ENCODE data around the gene ZMYND8.
"Not testable (repeated sequence)": the region's sequence is repeated elsewhere in the genome, so short reads cannot be mapped to it uniquely, and the experiment has no call there.

The ZMYND8 gene

GRCh38 chr20:47256668-47257236 is 99.7 kb downstream of the ZMYND8 start:
- H3K9me3 ChIP-seq (ENCODE audit: control insufficient read depth, low read length): no peaks in the 10 kb centered on the region
- no peak overlapping the region for H3K4me3 ChIP-seq (ENCODE audit: low read length)
- peaks cover 26% of the 10 kb centered on the region for H3K4me1 ChIP-seq (ENCODE audit: control insufficient read depth, insufficient read depth, low read length)
- peak overlapping the region; percentile 24 for H3K9ac ChIP-seq (ENCODE audit: low read length)
- no peak for DNase-seq (ENCODE audit: low read depth)
- H3K27me3 ChIP-seq (replicated peaks; ENCODE audit: control insufficient read depth, insufficient read depth, low read length): no peaks in the 10 kb centered on the region
- peaks cover 37% of the 10 kb centered on the region for H3K36me3 ChIP-seq (ENCODE audit: control insufficient read depth, insufficient read depth, low read length, severe bottlenecking)

- H3K4me3 ChIP-seq (ENCODE audit: low read length): no peak overlapping the region
- H3K9me3 ChIP-seq (ENCODE audit: control insufficient read depth, low read length): no peaks in the 10 kb centered on the region
- DNase-seq (ENCODE audit: low read depth): no peak
- H3K36me3 ChIP-seq (ENCODE audit: control insufficient read depth, insufficient read depth, low read length, severe bottlenecking): peaks cover 37% of the 10 kb centered on the region
- H3K4me1 ChIP-seq (ENCODE audit: control insufficient read depth, insufficient read depth, low read length): peaks cover 20% of the 10 kb centered on the region
- H3K9ac ChIP-seq (ENCODE audit: low read length): no peak overlapping the region
- no peaks in the 10 kb centered on the region for H3K27me3 ChIP-seq (replicated peaks; ENCODE audit: control insufficient read depth, insufficient read depth, low read length)
These were observed 102.6 kb downstream of the ZMYND8 start for GRCh38 chr20:47253872-47254271.

GRCh38 chr20:47252879-47253307 is 103.6 kb downstream of the ZMYND8 start:
- H3K36me3 ChIP-seq (ENCODE audit: control insufficient read depth, insufficient read depth, low read length, severe bottlenecking): peaks cover 47% of the 10 kb centered on the region

GRCh38 chr20:47251154-47252020 is 105.1 kb downstream of the ZMYND8 start:
- no peaks in the 10 kb centered on the region for H3K9me3 ChIP-seq (ENCODE audit: control insufficient read depth, low read length)
- no peak for DNase-seq (ENCODE audit: low read depth)
- H3K4me3 ChIP-seq (ENCODE audit: low read length): no peak overlapping the region
- no peak overlapping the region for H3K9ac ChIP-seq (ENCODE audit: low read length)
- H3K4me1 ChIP-seq (ENCODE audit: control insufficient read depth, insufficient read depth, low read length): no peaks in the 10 kb centered on the region
- no peaks in the 10 kb centered on the region for H3K27me3 ChIP-seq (replicated peaks; ENCODE audit: control insufficient read depth, insufficient read depth, low read length)
- peaks cover 62% of the 10 kb centered on the region for H3K36me3 ChIP-seq (ENCODE audit: control insufficient read depth, insufficient read depth, low read length, severe bottlenecking)

More at GRCh38 chr20:47252879-47253307, 103.6 kb downstream of the ZMYND8 start:
- H3K9ac ChIP-seq (ENCODE audit: low read length): no peak overlapping the region
- H3K4me3 ChIP-seq (ENCODE audit: low read length): no peak overlapping the region
- no peaks in the 10 kb centered on the region for H3K27me3 ChIP-seq (replicated peaks; ENCODE audit: control insufficient read depth, insufficient read depth, low read length)
- DNase-seq (ENCODE audit: low read depth): no peak
- H3K9me3 ChIP-seq (ENCODE audit: control insufficient read depth, low read length): no peaks in the 10 kb centered on the region
- peaks cover 10% of the 10 kb centered on the region for H3K4me1 ChIP-seq (ENCODE audit: control insufficient read depth, insufficient read depth, low read length)

GRCh38 chr20:47250360-47250759 is 106.1 kb downstream of the ZMYND8 start:
- Histone ChIP-seq H3K27me3 (replicated peaks; ENCODE audit: control insufficient read depth, insufficient read depth, low read length) (no peaks in the 10 kb centered on the region), H3K9ac (ENCODE audit: low read length) (no peak overlapping the region), H3K4me3 (ENCODE audit: low read length) (no peak overlapping the region), H3K4me1 (ENCODE audit: control insufficient read depth, insufficient read depth, low read length) (no peaks in the 10 kb centered on the region), H3K36me3 (ENCODE audit: control insufficient read depth, insufficient read depth, low read length, severe bottlenecking) (peaks cover 73% of the 10 kb centered on the region), H3K9me3 (ENCODE audit: control insufficient read depth, low read length) (no peaks in the 10 kb centered on the region)
- no peak for DNase-seq (ENCODE audit: low read depth)

- no peaks in the 10 kb centered on the region for H3K4me1 ChIP-seq (ENCODE audit: control insufficient read depth, insufficient read depth, low read length)
- H3K9ac ChIP-seq (ENCODE audit: low read length): no peak overlapping the region
- H3K9me3 ChIP-seq (ENCODE audit: control insufficient read depth, low read length): no peaks in the 10 kb centered on the region
- H3K36me3 ChIP-seq (ENCODE audit: control insufficient read depth, insufficient read depth, low read length, severe bottlenecking): peaks cover 76% of the 10 kb centered on the region
- DNase-seq (ENCODE audit: low read depth): no peak
- no peaks in the 10 kb centered on the region for H3K27me3 ChIP-seq (replicated peaks; ENCODE audit: control insufficient read depth, insufficient read depth, low read length)
- no peak overlapping the region for H3K4me3 ChIP-seq (ENCODE audit: low read length)
These were observed 106.6 kb downstream of the ZMYND8 start for GRCh38 chr20:47249913-47250312.

GRCh38 chr20:47248448-47248966 is 108.0 kb downstream of the ZMYND8 start:
- H3K36me3 ChIP-seq (ENCODE audit: control insufficient read depth, insufficient read depth, low read length, severe bottlenecking): peaks cover 72% of the 10 kb centered on the region
- no peaks in the 10 kb centered on the region for H3K27me3 ChIP-seq (replicated peaks; ENCODE audit: control insufficient read depth, insufficient read depth, low read length)
- no peaks in the 10 kb centered on the region for H3K9me3 ChIP-seq (ENCODE audit: control insufficient read depth, low read length)
- H3K4me3 ChIP-seq (ENCODE audit: low read length): no peak overlapping the region
- no peak for DNase-seq (ENCODE audit: low read depth)
- H3K4me1 ChIP-seq (ENCODE audit: control insufficient read depth, insufficient read depth, low read length): peaks cover 4% of the 10 kb centered on the region
- H3K9ac ChIP-seq (ENCODE audit: low read length): no peak overlapping the region

GRCh38 chr20:47247972-47248371 is 108.5 kb downstream of the ZMYND8 start:
- peaks cover 76% of the 10 kb centered on the region for H3K36me3 ChIP-seq (ENCODE audit: control insufficient read depth, insufficient read depth, low read length, severe bottlenecking)
- H3K4me1 ChIP-seq (ENCODE audit: control insufficient read depth, insufficient read depth, low read length): peaks cover 4% of the 10 kb centered on the region
- no peak overlapping the region for H3K9ac ChIP-seq (ENCODE audit: low read length)
- H3K9me3 ChIP-seq (ENCODE audit: control insufficient read depth, low read length): no peaks in the 10 kb centered on the region
- H3K27me3 ChIP-seq (replicated peaks; ENCODE audit: control insufficient read depth, insufficient read depth, low read length): no peaks in the 10 kb centered on the region
- no peak for DNase-seq (ENCODE audit: low read depth)
- H3K4me3 ChIP-seq (ENCODE audit: low read length): no peak overlapping the region

- H3K36me3 ChIP-seq (ENCODE audit: control insufficient read depth, insufficient read depth, low read length, severe bottlenecking): peaks cover 82% of the 10 kb centered on the region
- H3K4me3 ChIP-seq (ENCODE audit: low read length): no peak overlapping the region
- no peaks in the 10 kb centered on the region for H3K27me3 ChIP-seq (replicated peaks; ENCODE audit: control insufficient read depth, insufficient read depth, low read length)
- peaks cover 4% of the 10 kb centered on the region for H3K4me1 ChIP-seq (ENCODE audit: control insufficient read depth, insufficient read depth, low read length)
- no peak for DNase-seq (ENCODE audit: low read depth)
- no peak overlapping the region for H3K9ac ChIP-seq (ENCODE audit: low read length)
- H3K9me3 ChIP-seq (ENCODE audit: control insufficient read depth, low read length): no peaks in the 10 kb centered on the region
These were observed 110.3 kb downstream of the ZMYND8 start for GRCh38 chr20:47246061-47246777.

- not testable (repeated sequence) for H3K27me3 ChIP-seq (replicated peaks; ENCODE audit: control insufficient read depth, insufficient read depth, low read length)
These were observed 111.3 kb downstream of the ZMYND8 start for GRCh38 chr20:47245166-47245565.

GRCh38 chr20:47244451-47244850 is 112.0 kb downstream of the ZMYND8 start:
- Histone ChIP-seq H3K9ac (ENCODE audit: low read length) (no peak overlapping the region), H3K4me1 (ENCODE audit: control insufficient read depth, insufficient read depth, low read length) (peaks cover 4% of the 10 kb centered on the region), H3K9me3 (ENCODE audit: control insufficient read depth, low read length) (no peaks in the 10 kb centered on the region), H3K27me3 (replicated peaks; ENCODE audit: control insufficient read depth, insufficient read depth, low read length) (no peaks in the 10 kb centered on the region), H3K4me3 (ENCODE audit: low read length) (no peak overlapping the region), H3K36me3 (ENCODE audit: control insufficient read depth, insufficient read depth, low read length, severe bottlenecking) (peaks cover 68% of the 10 kb centered on the region)
- no peak for DNase-seq (ENCODE audit: low read depth)

More at GRCh38 chr20:47245166-47245565, 111.3 kb downstream of the ZMYND8 start:
- not testable (repeated sequence) for DNase-seq (ENCODE audit: low read depth); H3K4me1 ChIP-seq (ENCODE audit: control insufficient read depth, insufficient read depth, low read length); H3K4me3 ChIP-seq (ENCODE audit: low read length); H3K9me3 ChIP-seq (ENCODE audit: control insufficient read depth, low read length); H3K9ac ChIP-seq (ENCODE audit: low read length)
- peaks cover 72% of the 10 kb centered on the region for H3K36me3 ChIP-seq (ENCODE audit: control insufficient read depth, insufficient read depth, low read length, severe bottlenecking)
